Endodermal cell (in vitro differentiated cells): ENCODE results near the gene PPIP5K2. TPM values are rescaled to one million over a fixed set of nuclear protein-coding genes. Genes with fewer than 3 reads are reported as not detected.

ENCODE experiments used
- DNase-seq: peaks from one replicate; pipeline ENCODE4 v3.0.0-alpha.2; 2017
- H3K27ac ChIP-seq: 2 replicates; pipeline ENCODE4 v1.5.1; 2013; ENCODE audit warnings: mild to moderate bottlenecking, low read depth, low read length, moderate library complexity
- H3K27me3 ChIP-seq: 2 replicates; pipeline ENCODE4 v1.6.1; 2013; ENCODE audit warnings: mild to moderate bottlenecking, low read length, moderate library complexity; ENCODE audit not compliant: insufficient read depth, control insufficient read depth, poor library complexity, severe bottlenecking
- H3K36me3 ChIP-seq: 2 replicates; pipeline ENCODE4 v1.7.0; 2013; ENCODE audit warnings: mild to moderate bottlenecking, low read length, moderate library complexity; ENCODE audit not compliant: control insufficient read depth, insufficient read depth
- H3K4me1 ChIP-seq: one replicate; pipeline ENCODE4 v1.7.0; 2013; ENCODE audit warnings: low read length; ENCODE audit not compliant: control insufficient read depth, insufficient read depth
- H3K4me3 ChIP-seq: 2 replicates; pipeline ENCODE4 v1.5.1; 2013; ENCODE audit warnings: mild to moderate bottlenecking, low read length, moderate library complexity
- H3K9ac ChIP-seq: 2 replicates; pipeline ENCODE4 v1.6.1; 2013; ENCODE audit warnings: mild to moderate bottlenecking, low read length, moderate library complexity; ENCODE audit not compliant: poor library complexity, severe bottlenecking; ENCODE audit errors: extremely low read depth
- H3K9me3 ChIP-seq: 2 replicates; pipeline ENCODE4 v1.6.1; 2013; ENCODE audit warnings: mild to moderate bottlenecking, low read length, moderate library complexity; ENCODE audit not compliant: control insufficient read depth
- H3K27ac Mint-ChIP-seq: 2 replicates; pipeline ENCODE4 v1.8.0; 2020; ENCODE audit warnings: mixed read lengths
- H3K27me3 Mint-ChIP-seq: 2 replicates; pipeline ENCODE4 v1.8.0; 2021; ENCODE audit warnings: mild to moderate bottlenecking, mixed read lengths; ENCODE audit not compliant: insufficient read depth
- H3K36me3 Mint-ChIP-seq: 2 replicates; pipeline ENCODE4 v1.8.0; 2020; ENCODE audit warnings: low read depth, mixed read lengths
- H3K4me1 Mint-ChIP-seq: 2 replicates; pipeline ENCODE4 v1.8.0; 2020; ENCODE audit warnings: mixed read lengths
- H3K4me3 Mint-ChIP-seq: 2 replicates; pipeline ENCODE4 v1.8.0; 2020; ENCODE audit warnings: mild to moderate bottlenecking, moderate library complexity, mixed read lengths
- H3K9me3 Mint-ChIP-seq: 2 replicates; pipeline ENCODE4 v1.8.0; 2020; ENCODE audit warnings: mild to moderate bottlenecking, mixed read lengths
- WGBS, 2 experiments: methylation state at CpG; one replicate each; pipeline versions ENCODE4 v1.1.5 to v1.1.7; 2013; ENCODE audit warnings: missing lambda C conversion rate in 2 of 2, mixed read lengths in 1 of 2; ENCODE audit not compliant: insufficient coverage in 1 of 2, insufficient read length in 1 of 2; 5-methylcytosine and 5-hydroxymethylcytosine counted together
- total RNA-seq, 2 donors: library from RNA; stranded (reverse); fragmentation: NEBNext Ultra II Directional in 1 of 2; extraction: Animal tissue kit (Norgen Biotek cat#: 25700) in 1 of 2; gene quantifications; 2 replicates in 1 of 2; 3 replicates in 1 of 2; pipeline ENCODE4 v1.2.1, GENCODE V29; 2021
- TF ChIP-seq, protein P1 (sequence below): fragments of 200-600 bp; sonication (generic); conservative IDR thresholded peaks from 2 replicates; pipeline ENCODE4 v1.5.0; 2021; ENCODE audit warnings: antibody characterized with exemption, mild to moderate bottlenecking

PPIP5K2 gene
- total RNA-seq, 2 donors from 2014 or later, result 67.1 to 68.0 TPM

- peaks cover 1% of the 10 kb centered on the region for H3K36me3 ChIP-seq
- peaks cover 77% of the 10 kb centered on the region for H3K9me3 ChIP-seq
- H3K27ac Mint-ChIP-seq, result no peak overlapping the region
- H3K27me3 Mint-ChIP-seq, result peaks cover 6% of the 10 kb centered on the region
- WGBS, 2 experiments, result 81 to 83% methylated on average over 3 to 4 of the region's 4 CpGs
- TF ChIP-seq, protein P1, sequence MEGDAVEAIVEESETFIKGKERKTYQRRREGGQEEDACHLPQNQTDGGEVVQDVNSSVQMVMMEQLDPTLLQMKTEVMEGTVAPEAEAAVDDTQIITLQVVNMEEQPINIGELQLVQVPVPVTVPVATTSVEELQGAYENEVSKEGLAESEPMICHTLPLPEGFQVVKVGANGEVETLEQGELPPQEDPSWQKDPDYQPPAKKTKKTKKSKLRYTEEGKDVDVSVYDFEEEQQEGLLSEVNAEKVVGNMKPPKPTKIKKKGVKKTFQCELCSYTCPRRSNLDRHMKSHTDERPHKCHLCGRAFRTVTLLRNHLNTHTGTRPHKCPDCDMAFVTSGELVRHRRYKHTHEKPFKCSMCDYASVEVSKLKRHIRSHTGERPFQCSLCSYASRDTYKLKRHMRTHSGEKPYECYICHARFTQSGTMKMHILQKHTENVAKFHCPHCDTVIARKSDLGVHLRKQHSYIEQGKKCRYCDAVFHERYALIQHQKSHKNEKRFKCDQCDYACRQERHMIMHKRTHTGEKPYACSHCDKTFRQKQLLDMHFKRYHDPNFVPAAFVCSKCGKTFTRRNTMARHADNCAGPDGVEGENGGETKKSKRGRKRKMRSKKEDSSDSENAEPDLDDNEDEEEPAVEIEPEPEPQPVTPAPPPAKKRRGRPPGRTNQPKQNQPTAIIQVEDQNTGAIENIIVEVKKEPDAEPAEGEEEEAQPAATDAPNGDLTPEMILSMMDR, result no peak
- peaks cover 73% of the 10 kb centered on the region for H3K9me3 Mint-ChIP-seq
- H3K36me3 Mint-ChIP-seq, result peaks cover 12% of the 10 kb centered on the region
- H3K4me1 Mint-ChIP-seq, result no peaks in the 10 kb centered on the region
- no peak overlapping the region for H3K27ac ChIP-seq
- no peak overlapping the region for H3K4me3 Mint-ChIP-seq
- H3K27me3 ChIP-seq, result no peaks in the 10 kb centered on the region
- H3K4me3 ChIP-seq, result no peak overlapping the region
- DNase-seq, result no peak
- H3K9ac ChIP-seq, result no peak overlapping the region
- H3K4me1 ChIP-seq, result no peaks in the 10 kb centered on the region
Observed at GRCh38 chr5:103079796-103080195, 40.3 kb upstream of the PPIP5K2 start.

DNA sequence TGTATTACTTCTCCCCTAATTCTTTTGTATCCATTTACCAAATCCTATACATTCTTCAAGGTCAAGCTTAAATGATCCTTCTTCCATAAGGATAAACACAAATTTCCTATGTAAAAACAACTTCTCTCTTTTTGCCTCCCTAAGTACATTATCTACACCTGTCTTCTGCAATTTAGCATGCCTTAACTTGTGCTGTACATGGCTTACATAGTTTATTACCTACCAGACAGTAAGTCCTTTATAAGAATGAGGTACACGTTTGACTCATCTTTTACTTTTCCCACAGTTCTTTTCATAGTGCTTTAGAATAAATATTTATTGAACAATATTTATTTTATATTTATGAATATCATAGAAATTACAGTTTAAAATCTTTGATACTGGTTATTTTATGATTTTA lies 33.6 kb upstream of the PPIP5K2 start:
- H3K4me3 ChIP-seq, result no peak overlapping the region
- DNase-seq, result no peak
- H3K27me3 ChIP-seq, result no peaks in the 10 kb centered on the region
- TF ChIP-seq, protein P1, result no peak
- H3K9me3 ChIP-seq, result peaks cover 48% of the 10 kb centered on the region
- no peaks in the 10 kb centered on the region for H3K27me3 Mint-ChIP-seq
- H3K4me1 Mint-ChIP-seq, result no peaks in the 10 kb centered on the region
- H3K27ac Mint-ChIP-seq, result no peak overlapping the region
- no peak overlapping the region for H3K9ac ChIP-seq
- H3K27ac ChIP-seq, result no peak overlapping the region
- H3K9me3 Mint-ChIP-seq, result peaks cover 28% of the 10 kb centered on the region
- peaks cover 25% of the 10 kb centered on the region for H3K36me3 ChIP-seq
- H3K36me3 Mint-ChIP-seq, result peaks cover 32% of the 10 kb centered on the region
- H3K4me1 ChIP-seq, result no peaks in the 10 kb centered on the region
- H3K4me3 Mint-ChIP-seq, result no peak overlapping the region
- 100% methylated on average over 1 of the region's 1 CpG; no CpG with 5 or more reads in 1 of the 2 experiments for WGBS, 2 experiments

GRCh38 chr5:103089272-103089671 lies 30.8 kb upstream of the PPIP5K2 start:
- Mint-ChIP-seq H3K4me1 (peaks cover 6% of the 10 kb centered on the region), H3K27me3 (no peaks in the 10 kb centered on the region), H3K27ac (no peak overlapping the region), H3K36me3 (peaks cover 34% of the 10 kb centered on the region), H3K4me3 (no peak overlapping the region), H3K9me3 (peaks cover 6% of the 10 kb centered on the region)
- Histone ChIP-seq H3K9ac (no peak overlapping the region), H3K27ac (no peak overlapping the region), H3K27me3 (no peaks in the 10 kb centered on the region), H3K4me3 (no peak overlapping the region), H3K36me3 (peaks cover 36% of the 10 kb centered on the region), H3K4me1 (peaks cover 3% of the 10 kb centered on the region), H3K9me3 (peaks cover 31% of the 10 kb centered on the region)
- TF ChIP-seq, protein P1, result no peak
- DNase-seq, result no peak
- 98% methylated on average over 1 of the region's 1 CpG; no CpG with 5 or more reads in 1 of the 2 experiments for WGBS, 2 experiments
